HG03066 (cell line): ENCODE data around the gene MEGF10.

Source experiments
- ATAC-seq: cut with Tn5 transposase; IDR thresholded peaks from one replicate; pipeline ENCODE4 v1.9.1; 2021; ENCODE audit warnings: low read depth; ENCODE audit not compliant: unreplicated experiment

MEGF10 gene

GRCh38 chr5:127363403-127363802 is 72.8 kb downstream of the MEGF10 start:
- ATAC-seq = no peak

DNA sequence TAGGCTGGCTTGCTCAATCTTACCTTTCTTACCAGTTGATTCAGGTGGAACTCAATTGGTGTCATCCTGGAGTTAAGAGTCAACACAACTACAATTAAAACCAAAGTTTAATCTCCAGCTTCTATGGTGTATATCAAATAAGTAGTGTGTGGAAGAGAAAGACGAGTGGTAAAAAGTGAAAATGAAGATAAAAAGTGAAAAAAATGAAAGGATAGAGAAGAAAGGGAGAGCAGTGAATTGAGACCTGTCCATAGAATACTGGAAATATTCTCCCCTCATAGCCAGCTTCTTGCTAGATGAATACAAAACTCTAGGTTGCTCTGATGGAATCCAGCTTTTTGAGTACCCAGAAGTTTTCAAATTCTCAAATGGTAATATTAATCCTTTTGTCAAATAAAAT is 76.4 kb downstream of the MEGF10 start:
- ATAC-seq = no peak

GRCh38 chr5:127367946-127368465 is 77.4 kb downstream of the MEGF10 start:
- ATAC-seq = no peak

GRCh38 chr5:127369796-127370195 is 79.2 kb downstream of the MEGF10 start:
- ATAC-seq = no peak

- no peak for ATAC-seq
These were observed 80.0 kb downstream of the MEGF10 start for GRCh38 chr5:127370631-127371030.

GRCh38 chr5:127373858-127374491 is 83.4 kb downstream of the MEGF10 start:
- no peak for ATAC-seq

DNA sequence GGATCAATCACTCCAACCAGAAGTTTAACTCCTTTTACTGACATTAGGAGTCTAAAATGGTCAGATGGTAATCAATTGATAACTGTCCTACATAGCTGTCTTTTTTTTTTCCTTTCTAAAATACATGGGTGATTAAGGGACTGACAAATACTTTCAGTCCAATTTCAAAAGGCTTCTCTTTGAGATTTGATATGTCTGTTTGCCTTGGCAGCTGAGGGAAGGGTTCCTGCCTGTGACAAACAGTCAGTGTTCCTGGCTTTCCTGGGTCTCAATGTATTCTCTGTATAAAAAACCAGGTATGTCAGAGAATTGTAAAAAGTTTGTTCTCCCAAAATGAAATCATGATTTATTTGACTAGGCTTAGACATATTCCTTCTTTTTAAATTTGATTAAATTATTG is 84.5 kb downstream of the MEGF10 start:
- ATAC-seq = no peak

GRCh38 chr5:127375544-127376091 is 85.0 kb downstream of the MEGF10 start:
- no peak for ATAC-seq

GRCh38 chr5:127377651-127378050 is 87.1 kb downstream of the MEGF10 start:
- no peak for ATAC-seq

DNA sequence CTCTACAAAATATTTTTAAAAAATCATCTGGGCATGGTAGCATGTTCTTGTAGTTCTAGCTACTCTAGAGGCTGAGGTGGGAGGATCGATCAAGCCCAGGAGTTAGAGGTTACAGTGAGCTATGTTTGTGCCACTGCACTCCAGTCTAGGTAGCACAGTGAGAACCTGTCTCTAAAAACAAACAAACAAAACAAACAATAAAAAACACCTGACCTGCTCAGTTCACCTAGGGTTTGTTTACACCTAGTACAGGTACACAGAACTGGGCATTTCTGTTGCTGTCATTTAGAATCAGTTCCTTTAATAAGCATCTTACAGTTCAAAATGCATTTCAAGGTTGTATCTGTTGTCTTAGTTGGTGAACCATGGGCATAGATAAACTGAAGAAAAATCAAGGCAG is 95.3 kb downstream of the MEGF10 start:
- no peak for ATAC-seq

GRCh38 chr5:127386557-127386956 is 96.0 kb downstream of the MEGF10 start:
- no peak for ATAC-seq

- ATAC-seq = no peak
These were observed 99.0 kb downstream of the MEGF10 start for GRCh38 chr5:127389601-127390000.

GRCh38 chr5:127392762-127393161 is 102.2 kb downstream of the MEGF10 start:
- ATAC-seq = no peak

GRCh38 chr5:127396490-127397155 is 106.0 kb downstream of the MEGF10 start:
- ATAC-seq = no peak

- ATAC-seq = no peak
These were observed 107.9 kb downstream of the MEGF10 start for GRCh38 chr5:127398508-127398907.

GRCh38 chr5:127399068-127399467 is 108.5 kb downstream of the MEGF10 start:
- no peak for ATAC-seq

GRCh38 chr5:127400539-127400938 is 109.9 kb downstream of the MEGF10 start:
- no peak for ATAC-seq

DNA sequence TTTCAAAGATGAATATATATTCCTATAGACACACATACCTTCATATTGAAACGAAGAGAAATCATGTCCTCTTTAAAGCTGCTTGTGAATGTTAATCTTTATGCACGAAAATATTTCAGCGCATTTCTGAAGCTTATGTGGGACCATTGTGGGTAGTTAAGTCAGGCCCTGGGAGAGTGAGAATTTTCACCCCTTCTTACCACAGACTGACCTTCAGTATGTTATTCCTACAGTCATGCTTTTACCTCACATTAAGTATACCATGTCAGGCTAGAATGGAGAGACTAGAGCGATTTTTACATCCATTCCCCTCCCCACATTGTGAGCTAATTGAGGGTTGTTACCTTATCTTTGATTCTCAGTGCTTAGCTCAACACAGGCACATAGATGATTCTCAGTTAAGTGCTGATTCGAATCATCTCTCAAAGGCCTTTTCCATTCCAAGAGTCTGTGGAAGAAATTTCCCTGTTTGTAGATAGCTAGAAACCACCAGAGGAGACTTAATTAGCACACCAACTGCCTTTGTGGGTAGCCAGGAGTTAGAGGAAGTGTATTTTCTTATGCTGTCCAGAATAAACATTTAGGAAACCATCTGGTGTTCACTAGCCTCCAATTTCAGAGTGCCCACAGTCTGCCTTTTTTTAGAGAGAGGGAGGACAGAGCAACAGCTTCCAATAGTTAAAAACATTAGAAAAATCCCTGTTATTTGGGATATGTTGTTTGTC is 110.5 kb downstream of the MEGF10 start:
- ATAC-seq = no peak

DNA sequence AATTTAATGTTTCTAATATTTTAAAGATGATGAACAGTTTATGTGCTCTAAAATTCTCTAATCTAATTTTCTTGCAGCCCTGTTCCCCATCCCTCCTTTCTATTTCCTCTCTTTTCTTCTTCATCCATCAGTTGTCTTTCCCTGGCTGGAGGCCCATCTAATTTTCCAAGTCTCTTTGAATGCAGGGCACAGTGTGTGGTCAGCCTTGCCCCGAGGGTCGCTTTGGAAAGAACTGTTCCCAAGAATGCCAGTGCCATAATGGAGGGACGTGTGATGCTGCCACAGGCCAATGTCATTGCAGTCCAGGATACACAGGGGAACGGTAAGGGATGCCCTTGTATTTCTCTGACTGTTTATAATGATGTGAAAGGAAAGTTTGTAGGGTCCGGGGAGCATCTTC is 111.8 kb downstream of the MEGF10 start:
- ATAC-seq = no peak

- ATAC-seq = no peak
These were observed 113.6 kb downstream of the MEGF10 start for GRCh38 chr5:127404190-127404589.
